ENCODE data around the gene TRAPPC2L. TPM values are rescaled to one million over a fixed set of nuclear protein-coding genes. Genes with fewer than 3 reads are reported as not detected.

Gene TRAPPC2L
- total and polyA plus RNA-seq, 7 donors, result 30.7 to 56.5 (median 42.1) TPM

DNA sequence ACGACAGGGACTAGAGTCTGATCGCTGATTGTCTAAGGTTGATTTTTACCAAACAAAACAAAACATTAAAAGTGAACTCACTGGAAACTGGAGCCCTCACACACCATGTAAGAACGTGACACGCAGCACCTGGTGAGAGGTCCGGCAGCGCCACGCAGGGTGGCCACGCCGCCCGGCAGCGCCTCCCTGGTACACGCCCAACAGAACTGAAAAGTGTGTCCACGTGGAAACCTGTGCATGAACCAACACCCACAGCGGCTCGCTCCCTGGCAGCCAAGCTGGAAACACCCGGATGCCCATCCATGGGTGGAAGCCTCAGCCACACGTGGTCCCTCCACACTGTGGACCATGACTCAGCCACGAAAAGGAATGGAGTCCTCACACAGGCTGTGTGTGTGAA is 9.3 kb upstream of the TRAPPC2L start:
- Histone ChIP-seq H3K27ac (no peak overlapping the region), H3K9me3 (no peaks in the 10 kb centered on the region), H3K27me3 (no peaks in the 10 kb centered on the region), H3K36me3 (peaks cover 0 to 33% (median 2%) of the 10 kb centered on the region in 4 donors), H3K4me3 (no peak overlapping the region), H3K4me1 (no peaks in the 10 kb centered on the region)
- no peak for DNase-seq
- TF ChIP-seq CTCF (IDR thresholded peaks at IDR 0.05) (no peak), POLR2AphosphoS5 (IDR thresholded peaks at IDR 0.05) (no peak), EP300 (IDR thresholded peaks at IDR 0.05) (no peak), POLR2A (IDR thresholded peaks at IDR 0.05) (no peak)
- intact Hi-C loops (cut with DNase I), result no loop called here
- 90 to 94% methylated on average over 18 of the region's 18 CpGs for WGBS, 2 donors

- 93 to 95% methylated on average over 21 of the region's 21 CpGs for WGBS, 2 donors
- DNase-seq, result no peak
- Histone ChIP-seq H3K4me3 (no peak overlapping the region), H3K27me3 (no peaks in the 10 kb centered on the region), H3K4me1 (no peaks in the 10 kb centered on the region), H3K27ac (no peak overlapping the region), H3K9me3 (no peaks in the 10 kb centered on the region), H3K36me3 (peaks cover 0 to 33% (median 2%) of the 10 kb centered on the region in 4 donors)
- intact Hi-C loops (cut with DNase I), result no loop called here
- no peak for TF ChIP-seq CTCF (IDR thresholded peaks at IDR 0.05)
- TF ChIP-seq EP300 (IDR thresholded peaks at IDR 0.05), result no peak
- no peak for TF ChIP-seq POLR2AphosphoS5 (IDR thresholded peaks at IDR 0.05)
- no peak for TF ChIP-seq POLR2A (IDR thresholded peaks at IDR 0.05)
Observed at GRCh38 chr16:88848557-88848956, 8.4 kb upstream of the TRAPPC2L start.

- no peaks in the 10 kb centered on the region for H3K9me3 ChIP-seq
- intact Hi-C loops (cut with DNase I), result no loop called here
- TF ChIP-seq CTCF (IDR thresholded peaks at IDR 0.05) (no peak), POLR2AphosphoS5 (IDR thresholded peaks at IDR 0.05) (no peak), POLR2A (IDR thresholded peaks at IDR 0.05) (no peak), EP300 (IDR thresholded peaks at IDR 0.05) (no peak)
- H3K27ac ChIP-seq, result no peak overlapping the region
- peaks cover 0 to 36% (median 2%) of the 10 kb centered on the region in 4 donors for H3K36me3 ChIP-seq
- no peaks in the 10 kb centered on the region for H3K27me3 ChIP-seq
- no peak overlapping the region for H3K4me3 ChIP-seq
- H3K4me1 ChIP-seq, result peaks cover 0 to 6% (median 4%) of the 10 kb centered on the region in 4 donors
- no peak for DNase-seq
- WGBS, 2 donors, result 93 to 96% methylated on average over 33 of the region's 33 CpGs
Observed at GRCh38 chr16:88850531-88851199, 6.3 kb upstream of the TRAPPC2L start.

- intact Hi-C loops (cut with DNase I), result no loop called here
- H3K9me3 ChIP-seq, result no peaks in the 10 kb centered on the region
- H3K27ac ChIP-seq, result no peak overlapping the region
- no peak overlapping the region for H3K4me3 ChIP-seq
- DNase-seq, result no peak
- TF ChIP-seq POLR2AphosphoS5 (IDR thresholded peaks at IDR 0.05), result no peak
- TF ChIP-seq CTCF (IDR thresholded peaks at IDR 0.05), result no peak
- TF ChIP-seq EP300 (IDR thresholded peaks at IDR 0.05), result no peak
- 92 to 96% methylated on average over 19 of the region's 19 CpGs for WGBS, 2 donors
- peaks cover 0 to 36% (median 2%) of the 10 kb centered on the region in 4 donors for H3K36me3 ChIP-seq
- H3K4me1 ChIP-seq, result peaks cover 0 to 14% (median 11%) of the 10 kb centered on the region in 4 donors
- H3K27me3 ChIP-seq, result no peaks in the 10 kb centered on the region
Observed at GRCh38 chr16:88851616-88852015, 5.3 kb upstream of the TRAPPC2L start.
